ENCODE results near the gene LRATD1.

LRATD1 gene

GRCh38 chr2:14634182-14634488, 1.6 kb downstream of the LRATD1 start:
- no peak for DNase-seq

- no peak for DNase-seq
These were observed 2.2 kb downstream of the LRATD1 start for GRCh38 chr2:14634489-14635390.

- no peak for DNase-seq
These were observed 2.9 kb downstream of the LRATD1 start for GRCh38 chr2:14635391-14635871.

GRCh38 chr2:14638488-14638887, 6.0 kb downstream of the LRATD1 start:
- DNase-seq, result no peak

GRCh38 chr2:14641116-14641515, 8.6 kb downstream of the LRATD1 start:
- DNase-seq, result no peak

- no peak for DNase-seq
These were observed 10.0 kb downstream of the LRATD1 start for GRCh38 chr2:14642499-14642898.

GRCh38 chr2:14647714-14648113, 15.2 kb downstream of the LRATD1 start:
- no peak for DNase-seq

- DNase-seq, result no peak
These were observed 17.5 kb downstream of the LRATD1 start for GRCh38 chr2:14650066-14650465.

GRCh38 chr2:14654835-14655282, 22.3 kb downstream of the LRATD1 start:
- DNase-seq, result no peak

- DNase-seq, result no peak
These were observed 23.6 kb downstream of the LRATD1 start for GRCh38 chr2:14656146-14656545.

- no peak for DNase-seq
These were observed 28.6 kb downstream of the LRATD1 start for GRCh38 chr2:14661163-14661562.

GRCh38 chr2:14673351-14673875, 40.9 kb downstream of the LRATD1 start:
- no peak for DNase-seq

GRCh38 chr2:14675489-14675888, 43.0 kb downstream of the LRATD1 start:
- no peak for DNase-seq

- no peak for DNase-seq
These were observed 43.9 kb downstream of the LRATD1 start for GRCh38 chr2:14676371-14676770.

GRCh38 chr2:14677039-14677438, 44.5 kb downstream of the LRATD1 start:
- DNase-seq, result no peak

- DNase-seq, result no peak
These were observed 46.2 kb downstream of the LRATD1 start for GRCh38 chr2:14678761-14679160.

GRCh38 chr2:14681608-14682007, 49.1 kb downstream of the LRATD1 start:
- DNase-seq, result no peak

Measured in activated CD8-positive, alpha-beta memory T cell treated with anti-CD3 and anti-CD28 coated beads, Interleukin-2, amount 50 U/mL, for 4 hours (primary cell).